ENCODE data around the gene TIGD4.

Gene TIGD4

GRCh38 chr4:152719801-152720556, 59.6 kb downstream of the TIGD4 start:
- no peak for DNase-seq (ENCODE audit: low read depth in 2 of 2)
